GM13976 (cell line): ENCODE results near the gene KCNMA1.

Experiments
- DNase-seq: peaks from one replicate; pipeline ENCODE4 v3.0.0; 2012; ENCODE audit warnings: low spot score
- in situ Hi-C: fragments of 300-500 bp; cut with MboI; formaldehyde crosslinking; loops from one replicate; pipeline ENCODE4 v1.12.0; 2022; ENCODE audit warnings: low sequenced_read_pairs, mixed read lengths, inconsistent platforms; ENCODE audit not compliant: unreplicated experiment
- TF ChIP-seq, protein P1 (sequence below): IDR thresholded peaks from 2 replicates; pipeline ENCODE4 v1.5.1; 2012; ENCODE audit warnings: borderline replicate concordance, mild to moderate bottlenecking; ENCODE audit not compliant: insufficient read depth; ENCODE audit errors: extremely low read depth, missing control alignments, control extremely low read depth

KCNMA1 gene

DNA sequence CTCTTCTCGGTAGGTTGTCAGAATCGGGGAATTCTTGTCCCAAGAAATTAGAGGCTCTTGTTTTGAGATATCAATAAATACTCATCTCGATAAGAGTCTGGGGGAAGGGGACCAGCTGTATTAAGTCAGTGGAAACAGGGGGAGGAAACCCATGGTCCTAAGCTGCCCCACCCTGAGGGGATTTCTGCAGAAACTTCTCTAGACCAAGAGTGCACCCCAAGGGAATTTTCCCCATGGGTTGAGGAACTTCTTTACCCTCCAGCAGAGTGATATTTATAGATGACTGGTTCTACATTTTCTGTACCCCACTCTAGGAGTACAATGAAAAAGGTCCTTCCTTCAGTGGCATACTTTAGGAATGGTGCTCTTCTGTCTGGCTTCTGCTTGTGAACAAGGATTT, 627.2 kb downstream of the KCNMA1 start:
- TF ChIP-seq, protein P1, sequence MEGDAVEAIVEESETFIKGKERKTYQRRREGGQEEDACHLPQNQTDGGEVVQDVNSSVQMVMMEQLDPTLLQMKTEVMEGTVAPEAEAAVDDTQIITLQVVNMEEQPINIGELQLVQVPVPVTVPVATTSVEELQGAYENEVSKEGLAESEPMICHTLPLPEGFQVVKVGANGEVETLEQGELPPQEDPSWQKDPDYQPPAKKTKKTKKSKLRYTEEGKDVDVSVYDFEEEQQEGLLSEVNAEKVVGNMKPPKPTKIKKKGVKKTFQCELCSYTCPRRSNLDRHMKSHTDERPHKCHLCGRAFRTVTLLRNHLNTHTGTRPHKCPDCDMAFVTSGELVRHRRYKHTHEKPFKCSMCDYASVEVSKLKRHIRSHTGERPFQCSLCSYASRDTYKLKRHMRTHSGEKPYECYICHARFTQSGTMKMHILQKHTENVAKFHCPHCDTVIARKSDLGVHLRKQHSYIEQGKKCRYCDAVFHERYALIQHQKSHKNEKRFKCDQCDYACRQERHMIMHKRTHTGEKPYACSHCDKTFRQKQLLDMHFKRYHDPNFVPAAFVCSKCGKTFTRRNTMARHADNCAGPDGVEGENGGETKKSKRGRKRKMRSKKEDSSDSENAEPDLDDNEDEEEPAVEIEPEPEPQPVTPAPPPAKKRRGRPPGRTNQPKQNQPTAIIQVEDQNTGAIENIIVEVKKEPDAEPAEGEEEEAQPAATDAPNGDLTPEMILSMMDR: no peak
- DNase-seq: no peak
- in situ Hi-C loops: no loop called here

DNA sequence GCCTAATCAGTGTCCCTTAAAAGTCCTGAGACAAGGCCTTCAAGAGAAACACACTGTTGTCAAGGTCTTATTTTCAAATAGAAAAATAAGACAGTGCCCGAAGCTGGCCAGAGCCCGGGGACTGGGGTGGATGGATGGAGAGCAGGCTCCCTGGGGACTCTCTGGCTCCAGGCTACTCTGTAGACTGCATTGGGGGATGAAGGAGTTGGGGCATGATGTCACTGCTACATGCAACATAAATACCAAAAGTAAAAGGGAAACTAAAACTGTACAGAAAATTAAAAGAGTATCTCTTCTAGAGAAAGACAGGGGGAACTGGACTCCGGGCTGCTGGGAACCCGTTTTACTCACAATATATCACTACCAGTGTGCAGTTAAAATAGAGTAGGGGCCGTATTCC, 629.8 kb downstream of the KCNMA1 start:
- TF ChIP-seq, protein P1: no peak
- peak; percentile 17 for DNase-seq
- in situ Hi-C loops: no loop called here

DNA sequence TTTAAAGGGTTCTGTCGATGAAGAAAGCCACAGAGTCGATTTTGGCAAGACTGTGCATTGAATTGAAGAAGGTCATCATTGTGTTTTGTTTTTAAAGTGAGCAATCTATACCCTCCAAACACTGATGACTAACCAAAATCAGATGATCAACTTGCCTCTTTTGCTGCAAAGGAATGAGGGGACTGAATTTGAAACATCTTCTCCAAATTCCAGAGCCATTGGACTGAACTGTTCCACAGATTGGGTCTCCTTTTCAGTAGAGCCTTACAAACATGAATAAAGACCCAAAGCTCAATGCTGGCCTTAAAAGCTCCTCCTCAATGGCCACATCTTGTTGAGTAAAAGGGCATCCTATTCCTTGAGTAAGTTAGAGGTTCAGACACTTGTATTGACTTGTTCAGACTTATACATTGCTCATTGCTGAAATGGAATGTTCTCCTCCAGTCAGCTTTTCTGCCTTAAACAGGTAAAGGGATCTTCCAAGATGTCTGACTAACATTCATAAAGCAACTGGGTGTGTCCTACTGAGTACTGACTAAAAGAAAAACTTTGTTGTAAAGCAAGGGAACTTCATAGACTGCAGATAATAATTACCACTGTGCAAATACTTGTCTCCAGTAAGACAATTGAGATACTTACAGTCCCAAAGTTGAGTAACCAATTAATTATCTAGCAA, 630.6 kb downstream of the KCNMA1 start:
- in situ Hi-C loops: no loop called here
- no peak for DNase-seq
- TF ChIP-seq, protein P1: no peak

DNA sequence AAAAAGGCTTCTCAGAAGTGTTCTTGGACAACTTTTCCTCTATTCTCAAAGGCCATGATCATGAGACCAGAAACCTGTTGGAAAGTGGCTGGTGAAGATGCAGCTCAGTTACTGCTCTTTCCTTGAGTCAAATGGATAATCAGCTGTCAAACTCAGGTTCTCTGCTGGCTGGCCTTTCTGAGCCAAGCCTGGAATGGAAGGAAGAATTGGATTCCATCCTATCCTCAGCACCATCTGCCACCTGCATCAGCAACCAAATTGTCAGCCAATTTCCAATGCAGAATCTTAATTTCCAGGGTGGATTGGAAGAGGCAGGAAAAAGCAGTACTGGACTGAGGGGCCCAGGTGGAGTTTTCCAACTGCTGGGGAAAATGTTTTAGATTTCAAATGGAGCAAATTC, 631.7 kb downstream of the KCNMA1 start:
- TF ChIP-seq, protein P1: no peak
- in situ Hi-C loops: no loop called here
- DNase-seq: no peak

DNA sequence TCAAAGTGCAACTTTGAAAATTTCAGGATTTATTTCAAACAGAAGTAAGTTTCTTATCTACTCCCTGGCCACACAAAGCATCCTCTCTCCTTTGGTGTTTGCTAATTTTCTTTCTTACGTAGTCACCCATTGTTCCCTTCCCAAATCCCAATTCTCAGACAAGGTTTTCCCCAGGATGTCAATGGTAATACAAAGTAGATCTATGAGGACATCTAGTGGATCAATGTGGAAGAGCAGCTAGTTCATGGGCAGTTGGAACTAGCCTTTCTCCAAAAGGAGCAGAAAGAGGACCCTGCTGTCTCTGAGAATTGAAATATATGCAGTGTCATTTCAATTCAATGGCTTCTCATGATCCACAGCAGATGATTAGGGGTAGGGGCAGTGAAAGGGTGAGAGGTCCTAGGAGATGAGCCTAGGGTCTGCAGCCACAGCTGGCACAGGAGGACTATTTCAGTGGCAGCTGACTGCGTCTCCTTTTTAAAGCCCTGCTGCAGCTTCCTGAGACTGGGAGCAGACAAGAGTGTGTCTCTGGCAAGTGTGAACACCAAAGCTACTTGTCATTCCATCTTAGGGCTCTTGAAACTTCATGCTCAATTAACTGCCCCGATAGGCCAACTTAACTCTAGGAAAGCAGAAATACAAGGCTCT, 632.6 kb downstream of the KCNMA1 start:
- in situ Hi-C loops: no loop called here

DNA sequence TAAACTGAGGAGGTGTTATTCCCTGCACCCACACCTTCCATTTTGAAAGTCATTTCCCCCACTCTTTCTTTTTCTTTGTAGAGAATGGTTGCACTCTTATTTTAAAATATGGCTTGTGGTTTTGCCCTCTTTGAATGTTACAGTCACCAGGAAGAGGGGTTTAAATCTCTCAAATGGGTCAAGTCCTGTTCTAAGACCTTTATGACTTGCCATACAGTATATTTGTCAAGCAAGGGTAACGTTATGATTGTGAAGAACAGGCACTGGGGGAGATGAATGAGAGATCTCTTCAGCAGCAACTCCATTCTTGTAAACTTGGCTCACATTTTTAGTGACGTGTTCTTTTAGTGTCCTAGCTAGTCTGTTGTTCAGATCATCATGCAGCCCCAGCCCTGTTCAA, 634.7 kb downstream of the KCNMA1 start:
- TF ChIP-seq, protein P1: no peak
- in situ Hi-C loops: no loop called here
- DNase-seq: no peak

More for the DNA sequence above, 632.6 kb downstream of the KCNMA1 start:
- TF ChIP-seq, protein P1: peak; percentile 61
- peak; percentile 18 for DNase-seq
